Stimulated activated CD8-positive, alpha-beta memory T cell treated with anti-CD3 and anti-CD28 coated beads, Interleukin-7, amount 100 ng/mL, for 4 hours (primary cell): ENCODE data around the gene TTC34.
"Not testable (repeated sequence)": the region's sequence is repeated elsewhere in the genome, so short reads cannot be mapped to it uniquely, and the experiment has no call there.

Experiments
- DNase-seq, 2 donors: peaks; one replicate each; pipeline ENCODE4 v3.0.0-alpha.2; 2020; ENCODE audit warnings: low read depth in 2 of 2

Gene TTC34

DNA sequence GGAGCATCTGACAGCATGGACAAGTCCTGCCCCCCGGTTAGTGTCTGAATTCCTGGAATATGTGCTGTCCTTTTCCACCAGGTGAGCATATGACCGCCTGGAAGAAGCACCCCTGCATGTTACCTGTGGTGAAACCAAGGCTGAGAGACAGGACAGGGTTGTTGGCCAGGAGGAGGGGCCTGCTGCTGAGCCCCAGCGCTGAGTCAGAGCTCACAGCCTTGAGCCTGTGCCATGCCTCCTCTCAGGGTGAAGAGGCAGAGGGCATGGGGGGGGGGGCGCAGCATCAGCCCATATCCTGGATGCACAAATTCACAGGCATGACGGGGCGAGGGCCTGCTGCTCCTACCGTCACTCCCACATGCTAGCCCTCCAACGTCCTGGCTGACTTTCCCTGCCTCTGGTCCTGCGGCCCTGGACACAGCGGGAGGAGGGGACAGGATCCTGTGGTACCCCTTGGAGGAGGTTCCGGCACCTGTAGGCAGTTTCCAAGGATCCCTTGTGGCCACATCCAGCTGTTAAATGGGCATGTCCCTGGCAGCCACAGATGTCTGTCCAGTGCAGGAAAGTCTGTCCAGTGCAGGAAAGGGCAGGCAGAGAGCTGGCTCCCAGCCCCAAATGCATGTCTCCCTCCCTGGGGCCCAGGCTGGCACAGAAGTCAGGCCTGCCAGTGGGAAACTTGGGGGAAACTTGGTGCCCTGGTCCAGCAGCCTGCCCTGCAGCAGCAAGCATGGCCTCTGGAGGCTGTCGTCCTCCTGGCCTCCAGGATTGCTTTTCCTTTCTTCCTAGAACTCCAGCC lies 23.9 kb downstream of the TTC34 start:
- DNase-seq, result no peak

DNA sequence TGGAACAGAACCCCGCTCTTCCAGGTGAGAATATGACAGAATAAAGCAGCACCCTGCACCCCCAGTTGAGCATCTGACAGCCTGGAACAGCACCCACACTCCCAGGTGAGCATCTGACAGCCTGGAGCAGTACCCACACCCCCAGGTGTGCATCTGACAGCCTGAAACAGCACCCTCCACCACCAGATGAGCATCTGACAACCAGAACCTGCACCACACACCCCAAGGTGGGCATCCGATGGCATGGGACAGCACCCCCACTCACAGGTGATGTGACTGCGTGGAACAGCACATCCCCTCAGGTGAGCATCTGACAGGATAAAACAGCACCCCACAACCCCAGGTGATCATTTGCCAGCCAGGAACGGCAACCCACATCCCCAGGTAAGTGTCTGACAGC lies 26.2 kb downstream of the TTC34 start:
- DNase-seq, result not testable (repeated sequence)

DNA sequence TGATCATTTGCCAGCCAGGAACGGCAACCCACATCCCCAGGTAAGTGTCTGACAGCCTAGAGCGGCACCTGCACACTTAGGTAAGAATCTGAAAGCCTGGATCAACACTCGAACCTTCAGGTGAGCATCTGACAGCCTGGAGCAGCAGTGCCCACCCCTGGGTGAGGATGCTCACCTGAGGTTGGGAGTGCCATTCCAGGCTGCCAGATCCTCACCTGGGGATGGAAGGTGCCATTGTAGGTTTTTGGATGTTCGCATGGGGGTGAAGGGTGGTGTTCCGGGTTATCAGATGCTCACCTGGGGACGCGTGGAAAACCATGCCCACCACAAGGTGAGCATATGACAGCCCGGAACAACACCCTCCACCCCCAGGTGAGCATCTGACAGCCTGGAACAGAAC lies 33.4 kb downstream of the TTC34 start:
- not testable (repeated sequence) for DNase-seq

DNA sequence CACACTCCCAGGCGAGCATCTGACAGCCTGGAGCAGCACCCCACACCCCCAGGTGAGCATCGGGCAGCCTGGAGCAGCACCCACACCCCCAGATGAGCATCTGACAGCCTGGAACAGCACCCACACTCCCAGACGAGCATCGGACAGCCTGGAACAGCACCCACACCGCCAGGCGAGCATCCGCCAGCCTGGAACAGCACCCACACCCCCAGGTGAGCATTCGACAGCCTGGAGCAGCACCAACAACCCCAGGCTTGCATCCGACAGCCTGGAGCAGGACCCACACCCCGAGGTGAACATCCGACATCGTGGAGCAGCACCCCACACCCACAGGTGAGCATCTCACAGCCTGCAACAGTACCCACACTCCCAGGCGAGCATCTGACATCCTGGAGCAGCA lies 42.1 kb downstream of the TTC34 start:
- DNase-seq, result not testable (repeated sequence)

DNA sequence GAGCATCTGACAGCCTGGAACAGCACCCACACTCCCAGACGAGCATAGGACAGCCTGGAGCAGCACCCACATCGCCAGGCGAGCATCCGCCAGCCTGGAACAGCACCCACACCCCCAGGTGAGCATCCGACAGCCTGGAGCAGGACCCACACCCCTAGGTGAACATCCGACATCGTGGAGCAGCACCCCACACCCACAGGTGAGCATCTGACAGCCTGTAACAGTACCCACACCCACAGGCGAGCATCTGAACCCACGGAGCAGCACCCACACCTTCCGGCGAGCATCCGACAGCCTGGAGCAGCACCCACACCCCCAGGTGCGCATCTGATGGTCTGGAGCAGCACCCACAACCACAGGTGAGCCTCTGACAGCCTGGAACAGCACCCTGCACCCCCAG lies 44.0 kb downstream of the TTC34 start:
- not testable (repeated sequence) for DNase-seq

DNA sequence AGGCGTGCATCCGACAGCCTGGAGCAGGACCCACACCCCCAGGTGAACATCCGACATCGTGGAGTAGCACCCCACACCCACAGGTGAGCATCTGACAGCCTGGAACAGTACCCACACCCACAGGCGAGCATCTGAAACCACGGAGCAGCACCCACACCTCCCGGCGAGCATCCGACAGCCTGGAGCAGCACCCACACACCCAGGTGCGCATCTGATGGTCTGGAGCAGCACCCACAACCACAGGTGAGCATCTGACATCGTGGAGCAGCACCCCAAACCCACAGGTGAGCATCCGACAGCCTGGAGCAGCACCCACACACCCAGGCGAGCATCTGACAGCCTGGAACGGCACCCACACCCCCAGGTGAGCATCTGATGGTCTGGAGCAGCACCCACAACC lies 46.1 kb downstream of the TTC34 start:
- DNase-seq, result not testable (repeated sequence)

DNA sequence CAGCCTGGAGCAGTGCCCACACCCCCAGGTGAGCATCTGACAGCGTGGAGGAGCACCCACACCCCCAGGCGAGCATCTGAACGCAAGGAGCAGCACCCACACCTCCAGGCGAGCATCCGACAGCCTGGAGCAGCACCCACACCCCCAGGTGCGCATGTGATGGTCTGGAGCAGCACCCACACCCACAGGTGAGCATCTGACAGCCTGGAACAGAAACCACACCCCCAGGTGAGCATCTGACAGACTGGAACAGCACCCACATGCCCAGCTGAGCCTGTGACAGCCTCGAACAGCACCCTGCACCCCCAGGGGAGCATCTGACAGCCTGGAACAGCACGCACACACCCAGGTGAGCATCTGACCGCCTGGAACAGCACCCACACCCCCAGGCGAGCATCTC lies 46.9 kb downstream of the TTC34 start:
- DNase-seq, result not testable (repeated sequence)

DNA sequence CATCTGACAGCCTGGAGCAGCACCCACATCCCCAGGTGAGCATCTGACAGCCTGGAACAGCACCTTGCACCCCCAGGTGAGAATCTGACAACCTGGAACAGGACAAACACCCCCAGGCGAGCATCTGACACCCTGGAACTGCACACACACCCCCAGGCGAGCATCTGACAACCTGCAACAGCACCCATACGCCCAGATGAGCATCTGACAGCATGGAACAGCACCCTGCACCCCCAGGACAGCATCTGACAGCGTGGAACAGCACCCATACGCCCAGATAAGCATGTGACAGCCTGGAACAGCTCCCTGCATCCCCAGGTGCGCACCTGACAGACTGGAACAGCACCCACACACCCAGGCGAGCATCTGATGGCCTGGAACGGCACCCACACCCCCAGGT lies 49.0 kb downstream of the TTC34 start:
- not testable (repeated sequence) for DNase-seq

DNA sequence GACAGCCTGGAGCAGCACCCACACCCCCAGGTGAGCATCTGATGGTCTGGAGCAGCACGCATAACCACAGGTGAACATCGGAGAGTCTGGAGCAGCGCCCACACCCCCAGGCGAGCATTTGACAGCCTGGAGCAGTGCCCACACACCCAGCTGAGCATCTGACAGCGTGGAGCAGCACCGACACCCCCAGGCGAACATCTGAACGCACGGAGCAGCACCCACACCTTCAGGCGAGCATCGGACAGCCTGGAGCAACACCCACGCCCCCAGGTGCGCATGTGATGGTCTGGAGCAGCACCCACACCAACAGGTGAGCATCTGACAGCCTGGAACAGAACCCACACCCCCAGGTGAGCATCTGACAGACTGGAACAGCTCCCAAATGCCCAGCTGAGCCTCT lies 49.6 kb downstream of the TTC34 start:
- DNase-seq, result not testable (repeated sequence)

DNA sequence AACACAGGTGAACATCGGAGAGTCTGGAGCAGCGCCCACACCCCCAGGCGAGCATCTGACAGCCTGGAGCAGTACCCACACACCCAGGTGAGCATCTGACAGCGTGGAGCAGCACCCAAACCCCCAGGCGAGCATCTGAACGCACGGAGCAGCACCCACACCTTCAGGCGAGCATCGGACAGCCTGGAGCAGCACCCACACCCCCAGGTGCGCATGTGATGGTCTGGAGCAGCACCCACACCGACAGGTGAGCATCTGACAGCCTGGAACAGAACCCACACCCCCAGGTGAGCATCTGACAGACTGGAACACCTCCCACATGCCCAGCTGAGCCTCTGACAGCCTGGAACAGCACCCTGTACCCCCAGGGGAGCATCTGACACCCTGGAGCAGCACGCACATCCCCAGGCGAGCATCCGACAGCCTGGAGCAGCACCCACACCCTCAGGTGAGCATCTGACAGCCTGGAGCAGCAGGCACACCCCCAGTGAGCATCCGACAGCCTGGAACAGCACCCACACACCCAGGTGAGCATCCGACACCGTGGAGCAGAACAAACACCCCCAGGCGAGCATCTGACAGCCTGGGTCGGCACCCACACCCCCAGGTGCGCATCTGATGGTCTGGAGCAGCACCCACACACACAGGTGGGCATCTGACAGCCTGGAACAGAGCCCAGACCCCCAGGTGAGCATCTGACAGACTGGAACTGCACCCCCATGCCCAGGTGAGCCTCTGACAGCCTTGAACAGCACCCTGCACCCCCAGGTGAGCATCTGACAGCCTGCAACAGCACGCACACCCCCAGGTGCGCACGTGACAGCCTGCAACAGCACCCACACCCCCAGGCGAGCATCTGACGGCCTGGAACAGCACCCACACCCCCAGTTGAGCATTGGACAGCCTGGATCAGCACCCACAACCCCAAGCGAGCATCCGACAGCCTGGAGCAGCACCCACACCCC lies 50.4 kb downstream of the TTC34 start:
- DNase-seq, result not testable (repeated sequence)

DNA sequence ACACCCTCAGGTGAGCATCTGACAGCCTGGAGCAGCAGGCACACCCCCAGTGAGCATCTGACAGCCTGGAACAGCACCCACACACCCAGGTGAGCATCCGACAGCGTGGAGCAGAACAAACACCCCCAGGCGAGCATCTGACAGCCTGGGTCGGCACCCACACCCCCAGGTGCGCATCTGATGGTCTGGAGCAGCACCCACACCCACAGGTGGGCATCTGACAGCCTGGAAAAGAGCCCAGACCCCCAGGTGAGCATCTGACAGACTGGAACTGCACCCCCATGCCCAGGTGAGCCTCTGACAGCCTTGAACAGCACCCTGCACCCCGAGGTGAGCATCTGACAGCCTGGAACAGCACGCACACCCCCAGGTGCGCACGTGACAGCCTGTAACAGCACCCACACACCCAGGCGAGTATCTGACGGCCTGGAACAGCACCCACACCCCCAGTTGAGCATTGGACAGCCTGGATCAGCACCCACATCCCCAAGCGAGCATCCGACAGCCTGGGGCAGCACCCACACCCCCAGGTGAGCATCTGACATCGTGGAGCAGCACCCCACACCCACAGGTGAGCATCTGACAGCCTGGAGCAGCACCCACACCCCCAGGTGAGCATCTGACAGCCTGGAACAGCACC lies 51.3 kb downstream of the TTC34 start:
- DNase-seq, result not testable (repeated sequence)

DNA sequence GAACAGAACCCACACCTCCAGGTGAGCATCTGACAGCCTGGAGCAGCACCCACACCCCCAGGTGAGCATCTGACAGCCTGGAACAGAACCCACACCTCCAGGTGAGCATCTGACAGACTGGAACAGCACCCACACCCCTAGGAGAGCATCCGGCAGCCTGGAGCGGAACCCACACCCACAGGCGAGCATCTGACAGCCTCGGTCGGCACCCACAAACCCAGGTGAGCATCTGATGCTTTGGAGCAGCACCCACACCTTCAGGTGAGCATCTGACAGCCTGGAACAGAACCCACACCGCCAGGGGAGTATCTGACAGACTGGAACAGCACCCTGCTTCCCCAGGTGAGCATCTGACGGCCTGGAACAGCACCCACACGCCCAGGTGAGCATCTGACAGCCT lies 52.9 kb downstream of the TTC34 start:
- DNase-seq, result not testable (repeated sequence)

DNA sequence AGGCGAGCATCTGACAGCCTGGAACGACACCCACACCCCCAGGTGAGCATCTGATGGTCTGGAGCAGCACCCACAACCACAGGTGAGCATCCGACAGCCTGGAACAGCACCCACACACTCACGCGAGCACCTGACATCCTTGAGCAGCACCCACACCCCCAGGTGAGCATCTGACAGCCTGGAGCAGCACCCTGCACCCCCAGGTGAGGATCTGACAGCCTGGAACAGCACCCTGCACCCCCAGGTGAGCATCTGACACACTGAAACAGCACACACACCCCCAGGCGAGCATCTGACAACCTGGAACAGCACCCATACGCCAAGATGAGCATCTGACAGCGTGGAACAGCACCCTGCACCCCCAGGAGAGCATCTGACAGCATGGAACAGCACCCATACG lies 106.7 kb downstream of the TTC34 start:
- DNase-seq, result not testable (repeated sequence)

DNA sequence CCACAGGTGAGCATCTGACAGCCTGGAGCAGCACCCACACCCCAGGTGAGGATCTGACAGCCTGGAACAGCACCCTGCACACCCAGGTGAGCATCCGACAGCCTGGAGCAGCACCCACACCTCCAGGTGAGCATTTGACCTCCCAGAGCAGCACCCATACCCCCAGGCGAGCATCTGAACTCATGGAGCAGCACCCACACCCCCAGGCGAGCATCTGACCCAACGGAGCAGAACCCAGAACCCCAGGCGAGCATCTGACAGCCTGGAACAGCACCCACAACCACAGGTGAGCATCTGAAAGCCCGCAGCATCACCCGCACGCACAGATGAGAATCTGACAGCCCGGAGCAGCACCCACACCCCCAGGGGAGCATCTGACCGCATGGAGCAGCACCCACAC lies 111.3 kb downstream of the TTC34 start:
- not testable (repeated sequence) for DNase-seq

DNA sequence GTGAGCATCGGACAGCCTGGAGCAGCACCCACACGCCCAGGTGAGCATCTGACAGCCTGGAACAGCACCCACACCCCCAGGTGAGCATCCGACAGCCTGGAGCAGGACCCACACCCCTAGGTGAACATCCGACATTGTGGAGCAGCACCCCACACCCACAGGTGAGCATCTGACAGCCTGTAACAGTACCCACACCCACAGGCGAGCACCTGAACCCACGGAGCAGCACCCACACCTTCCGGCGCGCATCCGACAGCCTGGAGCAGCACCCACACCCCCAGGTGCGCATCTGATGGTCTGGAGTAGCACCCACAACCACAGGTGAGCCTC lies 113.2 kb downstream of the TTC34 start:
- not testable (repeated sequence) for DNase-seq

DNA sequence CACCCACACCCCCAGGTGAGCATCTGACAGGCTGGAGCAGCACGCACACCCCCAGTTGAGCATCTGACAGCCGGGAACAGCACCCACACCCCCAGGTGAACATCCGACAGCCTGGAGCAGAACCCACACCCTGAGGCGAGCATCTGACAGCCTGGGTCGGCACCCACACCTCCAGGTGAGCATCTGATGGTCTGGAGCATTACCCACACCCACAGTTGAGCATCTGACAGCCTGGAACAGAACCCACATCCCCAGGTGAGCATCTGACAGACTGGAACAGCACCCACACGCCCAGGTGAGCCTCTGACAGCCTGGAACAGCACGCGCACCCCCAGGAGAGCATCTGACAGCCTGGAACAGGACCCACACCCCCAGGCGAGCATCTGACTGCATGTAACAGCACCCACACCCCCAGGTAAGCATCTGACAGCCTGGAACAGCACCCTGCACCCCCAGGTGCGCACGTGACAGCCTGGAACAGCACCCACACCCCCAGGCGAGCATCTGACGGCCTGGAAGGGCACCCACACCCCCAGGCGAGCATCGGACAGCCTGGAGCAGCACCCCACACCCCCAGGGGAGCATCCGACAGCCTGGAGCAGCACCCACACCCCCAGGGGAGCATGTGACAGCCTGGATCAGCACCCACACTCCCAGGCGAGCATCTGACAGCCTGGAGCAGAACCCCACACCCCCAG lies 113.7 kb downstream of the TTC34 start:
- not testable (repeated sequence) for DNase-seq

DNA sequence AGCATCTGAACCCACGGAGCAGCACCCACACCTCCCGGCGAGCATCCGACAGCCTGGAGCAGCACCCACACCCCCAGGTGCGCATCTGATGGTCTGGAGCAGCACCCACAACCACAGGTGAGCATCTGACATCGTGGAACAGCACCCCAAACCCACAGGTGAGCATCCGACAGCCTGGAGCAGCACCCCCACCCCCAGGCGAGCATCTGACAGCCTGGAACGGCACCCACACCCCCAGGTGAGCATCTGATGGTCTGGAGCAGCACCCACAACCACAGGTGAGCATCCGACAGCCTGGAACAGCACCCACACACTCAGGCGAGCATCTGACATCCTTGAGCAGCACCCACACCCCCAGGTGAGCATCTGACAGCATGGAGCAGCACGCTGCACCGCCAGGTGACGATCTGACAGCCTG lies 114.3 kb downstream of the TTC34 start:
- DNase-seq, result not testable (repeated sequence)

DNA sequence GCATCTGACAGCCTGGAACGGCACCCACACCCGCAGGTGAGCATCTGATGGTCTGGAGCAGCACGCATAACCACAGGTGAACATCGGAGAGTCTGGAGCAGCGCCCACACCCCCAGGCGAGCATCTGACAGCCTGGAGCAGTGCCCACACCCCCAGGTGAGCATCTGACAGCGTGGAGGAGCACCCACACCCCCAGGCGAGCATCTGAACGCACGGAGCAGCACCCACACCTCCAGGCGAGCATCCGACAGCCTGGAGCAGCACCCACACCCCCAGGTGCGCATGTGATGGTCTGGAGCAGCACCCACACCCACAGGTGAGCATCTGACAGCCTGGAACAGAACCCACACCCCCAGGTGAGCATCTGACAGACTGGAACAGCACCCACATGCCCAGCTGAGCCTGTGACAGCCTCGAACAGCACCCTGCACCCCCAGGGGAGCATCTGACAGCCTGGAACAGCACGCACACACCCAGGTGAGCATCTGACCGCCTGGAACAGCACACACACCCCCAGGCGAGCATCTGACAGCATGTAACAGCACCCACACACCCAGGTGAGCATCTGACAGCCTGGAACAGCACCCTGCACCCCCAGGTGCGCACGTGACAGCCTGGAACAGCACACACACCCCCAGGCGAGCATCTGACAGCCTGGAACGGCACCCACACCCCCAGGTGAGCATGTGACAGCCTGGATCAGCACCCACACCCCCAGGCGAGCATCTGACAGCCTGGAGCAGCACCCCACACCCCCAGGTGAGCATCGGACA lies 115.2 kb downstream of the TTC34 start:
- DNase-seq, result not testable (repeated sequence)

DNA sequence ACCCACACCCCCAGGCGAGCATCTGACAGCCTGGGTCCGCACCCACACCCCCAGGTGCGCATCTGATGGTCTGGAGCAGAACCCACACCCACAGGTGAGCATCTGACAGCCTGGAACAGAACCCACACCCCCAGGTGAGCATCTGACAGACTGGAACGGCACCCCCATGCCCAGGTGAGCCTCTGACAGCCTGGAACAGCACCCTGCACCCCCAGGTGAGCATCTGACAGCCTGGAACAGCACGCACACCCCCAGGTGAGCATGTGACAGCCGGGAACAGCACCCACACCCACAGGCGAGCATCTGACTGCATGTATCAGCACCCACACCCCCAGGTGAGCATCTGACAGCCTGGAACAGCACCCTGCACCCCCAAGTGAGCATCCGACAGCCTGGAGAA lies 115.8 kb downstream of the TTC34 start:
- DNase-seq, result not testable (repeated sequence)

DNA sequence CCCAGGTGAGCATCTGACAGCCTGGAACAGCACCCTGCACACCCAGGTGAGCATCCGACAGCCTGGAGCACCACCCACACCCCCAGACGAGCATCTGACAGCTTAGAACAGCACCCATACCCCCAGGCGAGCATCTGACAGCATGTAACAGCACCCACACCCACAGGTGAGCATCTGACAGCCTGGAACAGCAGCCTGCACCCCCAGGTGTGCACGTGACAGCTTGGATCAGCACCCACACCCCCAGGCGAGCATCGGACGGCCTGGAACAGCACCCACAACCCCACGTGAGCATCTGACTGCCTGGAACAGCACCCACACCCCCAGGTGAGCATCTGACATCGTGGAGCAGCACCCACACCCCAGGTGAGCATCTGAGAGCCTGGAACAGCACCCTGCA lies 116.6 kb downstream of the TTC34 start:
- DNase-seq, result not testable (repeated sequence)

DNA sequence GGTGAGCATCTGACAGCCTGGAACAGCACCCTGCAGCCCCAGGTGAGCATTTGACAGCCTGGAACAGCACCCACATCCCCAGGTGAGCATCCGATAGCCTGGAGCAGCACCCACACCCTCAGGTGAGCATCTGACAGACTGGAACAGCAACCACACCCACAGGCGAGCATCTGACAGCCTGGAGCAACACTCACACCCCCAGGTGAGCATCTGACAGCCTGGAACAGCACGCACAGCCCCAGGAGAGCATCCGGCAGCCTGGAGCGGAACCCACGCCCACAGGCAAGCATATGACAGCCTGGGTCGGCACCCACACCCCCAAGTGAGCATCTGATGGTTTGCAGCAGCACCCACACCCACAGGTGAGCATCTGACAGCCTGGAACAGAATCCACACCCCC lies 117.5 kb downstream of the TTC34 start:
- not testable (repeated sequence) for DNase-seq
